Breast epithelium (tissue), 4 donors: ENCODE measurements around the gene NAA38. TPM values are rescaled to one million over a fixed set of nuclear protein-coding genes. Genes with fewer than 3 reads are reported as not detected.
"Not testable (repeated sequence)": the region's sequence is repeated elsewhere in the genome, so short reads cannot be mapped to it uniquely, and the experiment has no call there.

Source experiments
- DNase-seq, 2 donors: peaks; one replicate each; pipeline ENCODE4 v3.0.0-alpha.2; 2019; ENCODE audit warnings: low spot score in 2 of 2
- H3K27ac ChIP-seq, 2 donors: fragments of 200-600 bp; sonication (generic) in 1 of 2; one replicate each; pipeline ENCODE4 v1.5.1; 2016 to 2019; ENCODE audit warnings: mild to moderate bottlenecking in 1 of 2
- H3K27me3 ChIP-seq, 2 donors: fragments of 200-600 bp; sonication (generic) in 1 of 2; one replicate each; pipeline versions ENCODE4 v1.5.1 to v1.6.0; 2017 to 2019; ENCODE audit warnings: control low read depth in 1 of 2, mild to moderate bottlenecking in 1 of 2
- H3K36me3 ChIP-seq: fragments of 200-600 bp; one replicate; pipeline ENCODE4 v1.5.1; 2019
- H3K4me1 ChIP-seq, 2 donors: fragments of 200-600 bp; sonication (generic); one replicate each; pipeline ENCODE4 v1.5.1; 2016 to 2019; ENCODE audit warnings: control low read depth in 1 of 2
- H3K4me3 ChIP-seq, 3 donors: fragments of 200-600 bp; sonication (generic); 1 replicate in 2 of 3; 2 replicates in 1 of 3; pipeline ENCODE4 v1.5.1; 2016 to 2019; ENCODE audit warnings: mild to moderate bottlenecking in 3 of 3, moderate library complexity in 2 of 3
- H3K9me3 ChIP-seq, 2 donors: fragments of 200-600 bp; sonication (generic) in 1 of 2; one replicate each; pipeline ENCODE4 v1.5.1; 2016 to 2019; ENCODE audit warnings: control low read depth in 1 of 2
- CTCF ChIP-seq, 3 donors: fragments of 450-650 bp; IDR thresholded peaks; one replicate each; pipeline ENCODE4 v1.5.1; 2016 to 2017; ENCODE audit warnings: antibody characterized with exemption in 3 of 3, mild to moderate bottlenecking in 3 of 3, moderate library complexity in 3 of 3
- POLR2A ChIP-seq: fragments of 450-650 bp; IDR thresholded peaks from one replicate; pipeline ENCODE4 v1.6.1; 2016; ENCODE audit warnings: antibody characterized with exemption, mild to moderate bottlenecking, moderate library complexity
- POLR2AphosphoS5 ChIP-seq, 3 donors: sonication (generic); formaldehyde crosslinking; IDR thresholded peaks; one replicate each; pipeline ENCODE4 v1.6.1; 2017; ENCODE audit warnings: antibody characterized with exemption in 3 of 3
- intact Hi-C: fragments of 100-400 bp; cut with DNase I; formaldehyde crosslinking; loops from one replicate; pipeline ENCODE4 v1.15.1; 2023; ENCODE audit warnings: low total_unique reads
- total RNA-seq, 3 donors: library from RNA; depleted of rRNA; stranded (reverse); fragments of >200 nt; gene quantifications; one replicate each; pipeline ENCODE4 v1.1.0, GENCODE V29; 2016

Gene NAA38
- total RNA-seq, 3 donors from 2014 or later, result 84.7 to 92.4 (median 89.9) TPM

- no peak for DNase-seq
- Histone ChIP-seq H3K4me3 (no peak overlapping the region), H3K27ac (no peak overlapping the region), H3K4me1 (no peaks in the 10 kb centered on the region), H3K36me3 (no peaks in the 10 kb centered on the region), H3K27me3 (no peaks in the 10 kb centered on the region), H3K9me3 (no peaks in the 10 kb centered on the region)
- intact Hi-C loops, result no loop called here
- TF ChIP-seq POLR2AphosphoS5 (IDR thresholded peaks at IDR 0.05) (no peak), CTCF (IDR thresholded peaks at IDR 0.05) (no peak), POLR2A (no peak)
Observed at GRCh38 chr17:7816926-7817642, 40.3 kb downstream of the NAA38 start.

GRCh38 chr17:7814969-7815368 lies 42.4 kb downstream of the NAA38 start:
- Histone ChIP-seq H3K27me3 (no peaks in the 10 kb centered on the region), H3K27ac (no peak overlapping the region), H3K9me3 (no peaks in the 10 kb centered on the region), H3K4me1 (no peaks in the 10 kb centered on the region), H3K4me3 (no peak overlapping the region), H3K36me3 (no peaks in the 10 kb centered on the region)
- intact Hi-C loops, result loop anchor here (5.0 kb wide), 1 partner anchor 63 kb away; no protein-coding TSS in a partner anchor
- DNase-seq, result no peak
- TF ChIP-seq POLR2AphosphoS5 (IDR thresholded peaks at IDR 0.05), result no peak
- no peak for TF ChIP-seq POLR2A
- no peak for TF ChIP-seq CTCF (IDR thresholded peaks at IDR 0.05)

- intact Hi-C loops, result loop anchor here (5.0 kb wide), 1 partner anchor 59 kb away; no protein-coding TSS in a partner anchor
- Histone ChIP-seq H3K27ac (no peak overlapping the region), H3K9me3 (no peaks in the 10 kb centered on the region), H3K27me3 (no peaks in the 10 kb centered on the region), H3K4me3 (no peak overlapping the region), H3K4me1 (no peaks in the 10 kb centered on the region), H3K36me3 (no peaks in the 10 kb centered on the region)
- no peak for DNase-seq
- TF ChIP-seq POLR2AphosphoS5 (IDR thresholded peaks at IDR 0.05) (no peak), CTCF (IDR thresholded peaks at IDR 0.05) (no peak), POLR2A (no peak)
Observed at GRCh38 chr17:7811251-7811650, 46.1 kb downstream of the NAA38 start.

- H3K27ac ChIP-seq, H3K9me3 ChIP-seq, H3K36me3 ChIP-seq, DNase-seq, H3K27me3 ChIP-seq, H3K4me3 ChIP-seq, H3K4me1 ChIP-seq: not testable (repeated sequence)
- intact Hi-C loops, result loop anchor here (5.0 kb wide), 1 partner anchor 58 kb away; no protein-coding TSS in a partner anchor
Observed at GRCh38 chr17:7809791-7810343, 47.5 kb downstream of the NAA38 start.

- Histone ChIP-seq H3K27ac (no peak overlapping the region), H3K36me3 (no peaks in the 10 kb centered on the region), H3K9me3 (no peaks in the 10 kb centered on the region), H3K4me3 (no peak overlapping the region), H3K4me1 (no peaks in the 10 kb centered on the region), H3K27me3 (no peaks in the 10 kb centered on the region)
- no peak for DNase-seq
- intact Hi-C loops, result no loop called here
- TF ChIP-seq POLR2AphosphoS5 (IDR thresholded peaks at IDR 0.05) (no peak), CTCF (IDR thresholded peaks at IDR 0.05) (no peak), POLR2A (no peak)
Observed at GRCh38 chr17:7809086-7809790, 48.1 kb downstream of the NAA38 start.
